Caco-2 (cell line): ENCODE results near the gene TIMM22. TPM values are rescaled to one million over a fixed set of nuclear protein-coding genes. Genes with fewer than 3 reads are reported as not detected.

Experiments used
- BruUV-seq: library from RNA; stranded (reverse); fragments of 400-500 nt; replicated peaks from 2 replicates; lab custom pipeline; 2021; lab: Mats Ljungman, UMichigan
- CTCF ChIA-PET: fragments of 300-600 bp; sonication (Branson Sonifier 250); formaldehyde crosslinking; loops from one replicate; lab custom pipeline; 2022; ENCODE audit warnings: antibody characterized with exemption; lab: Charles Lee
- POLR2A ChIA-PET: fragments of 300-600 bp; sonication (Branson Sonifier 250); formaldehyde crosslinking; loops from one replicate; lab custom pipeline; 2022; ENCODE audit warnings: antibody characterized with exemption; lab: Charles Lee
- DNase-seq, 2 experiments: peaks; one replicate each; pipeline versions ENCODE4 v3.0.0 to v3.0.0-alpha.2; 2020 to 2022
- H3K27me3 ChIP-seq: replicated peaks from 2 replicates; pipeline ENCODE4 v1.6.0; 2011; ENCODE audit warnings: low read length; ENCODE audit not compliant: control insufficient read depth, insufficient read depth
- H3K36me3 ChIP-seq: 2 replicates; pipeline ENCODE4 v1.5.1; 2011; ENCODE audit warnings: low read length; ENCODE audit not compliant: control insufficient read depth, insufficient read depth
- H3K4me1 ChIP-seq: fragments of 250-450 bp; sonication (Bioruptor Pico); 2 replicates; pipeline ENCODE4 v1.5.1; 2020; ENCODE audit warnings: mild to moderate bottlenecking
- H3K4me3 ChIP-seq: 2 replicates; pipeline ENCODE4 v1.5.1; 2011; ENCODE audit warnings: low read depth, mild to moderate bottlenecking, control low read depth, low read length
- H3K9me3 ChIP-seq: fragments of 250-450 bp; sonication (Bioruptor Pico); 2 replicates; pipeline ENCODE4 v1.5.1; 2020; ENCODE audit warnings: mild to moderate bottlenecking, moderate library complexity
- H3K27ac Mint-ChIP-seq: one replicate; pipeline ENCODE4 v1.8.0; 2022; ENCODE audit warnings: mixed read lengths; ENCODE audit not compliant: unreplicated experiment
- H3K27me3 Mint-ChIP-seq: one replicate; pipeline ENCODE4 v1.8.0; 2022; ENCODE audit warnings: mixed read lengths; ENCODE audit not compliant: insufficient read depth, unreplicated experiment
- H3K36me3 Mint-ChIP-seq: one replicate; pipeline ENCODE4 v1.8.0; 2022; ENCODE audit warnings: mild to moderate bottlenecking, mixed read lengths; ENCODE audit not compliant: insufficient read depth, unreplicated experiment
- H3K4me1 Mint-ChIP-seq: one replicate; pipeline ENCODE4 v1.8.0; 2022; ENCODE audit warnings: low read depth, mixed read lengths; ENCODE audit not compliant: unreplicated experiment
- H3K4me3 Mint-ChIP-seq: one replicate; pipeline ENCODE4 v1.8.0; 2022; ENCODE audit warnings: mild to moderate bottlenecking, moderate library complexity, mixed read lengths; ENCODE audit not compliant: unreplicated experiment
- H3K9me3 Mint-ChIP-seq: one replicate; pipeline ENCODE4 v1.8.0; 2022; ENCODE audit warnings: mixed read lengths; ENCODE audit not compliant: unreplicated experiment
- intact Hi-C: fragments of 100-400 bp; cut with micrococcal nuclease; formaldehyde crosslinking; loops from one replicate; pipeline ENCODE4 v1.10.0; 2022; ENCODE audit not compliant: unreplicated experiment
- total RNA-seq: library from RNA; stranded (reverse); gene quantifications from 2 replicates; pipeline ENCODE4 v1.2.3, GENCODE V29; 2022
- TF ChIP-seq, protein P1 (sequence below), 2 experiments: fragments of 200-600 bp in 1 of 2; IDR thresholded peaks; 1 replicate in 1 of 2; 2 replicates in 1 of 2; pipeline versions ENCODE4 v1.5.1 to v1.8.0; 2011 to 2022; ENCODE audit warnings: antibody characterized with exemption in 1 of 2, control low read depth in 1 of 2, inconsistent platforms in 1 of 2, low read depth in 1 of 2, low read length in 1 of 2, mild to moderate bottlenecking in 1 of 2, moderate library complexity in 1 of 2; ENCODE audit not compliant: insufficient read depth in 1 of 2, severe bottlenecking in 1 of 2, unreplicated experiment in 1 of 2

Gene TIMM22
- total RNA-seq, 1 experiment from 2014 or later = 20.6 TPM

DNA sequence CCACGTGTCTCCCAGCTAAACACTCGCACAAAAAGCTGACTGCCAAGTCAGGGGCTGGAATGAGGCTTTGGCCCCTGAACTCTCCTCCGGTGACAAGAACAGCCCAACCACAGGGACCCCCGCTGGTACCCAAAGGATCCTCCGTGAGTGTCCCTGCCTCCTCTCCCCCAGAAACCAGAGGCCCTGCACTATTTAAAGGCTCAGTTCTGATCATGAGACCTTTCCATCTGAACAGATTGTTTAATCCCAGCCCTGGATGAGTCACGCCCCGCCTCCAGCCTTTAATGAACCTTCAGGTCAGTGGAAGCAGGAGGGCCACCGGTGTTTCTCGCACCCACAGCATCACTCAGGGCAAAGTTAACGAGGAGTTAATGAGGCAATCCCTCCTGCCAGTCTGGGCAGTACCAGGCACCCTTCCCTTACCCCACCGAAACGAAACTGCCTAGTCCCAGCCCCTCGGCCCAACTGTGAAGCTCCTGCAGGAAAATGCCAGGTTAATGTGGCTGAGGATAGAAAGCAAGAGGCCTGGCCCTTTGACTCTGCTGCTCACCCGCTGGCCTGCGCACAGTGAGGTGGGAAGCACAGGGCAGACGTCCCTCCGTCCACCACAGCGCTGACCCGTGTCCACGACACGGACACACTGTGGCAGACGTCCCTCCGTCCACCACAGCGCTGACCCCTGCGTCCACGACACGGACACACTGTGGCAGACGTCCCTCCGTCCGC, 32.4 kb downstream of the TIMM22 start:
- POLR2A ChIA-PET = no interaction called here
- Histone ChIP-seq H3K36me3 (no peaks in the 10 kb centered on the region), H3K27me3 (no peaks in the 10 kb centered on the region), H3K9me3 (no peaks in the 10 kb centered on the region), H3K4me1 (no peaks in the 10 kb centered on the region), H3K4me3 (no peak overlapping the region)
- Mint-ChIP-seq H3K27me3 (no peaks in the 10 kb centered on the region), H3K9me3 (no peaks in the 10 kb centered on the region), H3K4me1 (no peaks in the 10 kb centered on the region), H3K4me3 (no peak overlapping the region), H3K27ac (no peak overlapping the region), H3K36me3 (peaks cover 15% of the 10 kb centered on the region)
- TF ChIP-seq, protein P1, sequence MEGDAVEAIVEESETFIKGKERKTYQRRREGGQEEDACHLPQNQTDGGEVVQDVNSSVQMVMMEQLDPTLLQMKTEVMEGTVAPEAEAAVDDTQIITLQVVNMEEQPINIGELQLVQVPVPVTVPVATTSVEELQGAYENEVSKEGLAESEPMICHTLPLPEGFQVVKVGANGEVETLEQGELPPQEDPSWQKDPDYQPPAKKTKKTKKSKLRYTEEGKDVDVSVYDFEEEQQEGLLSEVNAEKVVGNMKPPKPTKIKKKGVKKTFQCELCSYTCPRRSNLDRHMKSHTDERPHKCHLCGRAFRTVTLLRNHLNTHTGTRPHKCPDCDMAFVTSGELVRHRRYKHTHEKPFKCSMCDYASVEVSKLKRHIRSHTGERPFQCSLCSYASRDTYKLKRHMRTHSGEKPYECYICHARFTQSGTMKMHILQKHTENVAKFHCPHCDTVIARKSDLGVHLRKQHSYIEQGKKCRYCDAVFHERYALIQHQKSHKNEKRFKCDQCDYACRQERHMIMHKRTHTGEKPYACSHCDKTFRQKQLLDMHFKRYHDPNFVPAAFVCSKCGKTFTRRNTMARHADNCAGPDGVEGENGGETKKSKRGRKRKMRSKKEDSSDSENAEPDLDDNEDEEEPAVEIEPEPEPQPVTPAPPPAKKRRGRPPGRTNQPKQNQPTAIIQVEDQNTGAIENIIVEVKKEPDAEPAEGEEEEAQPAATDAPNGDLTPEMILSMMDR (IDR thresholded peaks at IDR 0.05; ENCODE audit: insufficient read depth in 1 of 2, low read depth in 1 of 2, low read length in 1 of 2, severe bottlenecking in 1 of 2, unreplicated experiment in 1 of 2) = no peak
- BruUV-seq = no TSS peak
- intact Hi-C loops = no loop called here
- CTCF ChIA-PET = no interaction called here
- DNase-seq = no peak

DNA sequence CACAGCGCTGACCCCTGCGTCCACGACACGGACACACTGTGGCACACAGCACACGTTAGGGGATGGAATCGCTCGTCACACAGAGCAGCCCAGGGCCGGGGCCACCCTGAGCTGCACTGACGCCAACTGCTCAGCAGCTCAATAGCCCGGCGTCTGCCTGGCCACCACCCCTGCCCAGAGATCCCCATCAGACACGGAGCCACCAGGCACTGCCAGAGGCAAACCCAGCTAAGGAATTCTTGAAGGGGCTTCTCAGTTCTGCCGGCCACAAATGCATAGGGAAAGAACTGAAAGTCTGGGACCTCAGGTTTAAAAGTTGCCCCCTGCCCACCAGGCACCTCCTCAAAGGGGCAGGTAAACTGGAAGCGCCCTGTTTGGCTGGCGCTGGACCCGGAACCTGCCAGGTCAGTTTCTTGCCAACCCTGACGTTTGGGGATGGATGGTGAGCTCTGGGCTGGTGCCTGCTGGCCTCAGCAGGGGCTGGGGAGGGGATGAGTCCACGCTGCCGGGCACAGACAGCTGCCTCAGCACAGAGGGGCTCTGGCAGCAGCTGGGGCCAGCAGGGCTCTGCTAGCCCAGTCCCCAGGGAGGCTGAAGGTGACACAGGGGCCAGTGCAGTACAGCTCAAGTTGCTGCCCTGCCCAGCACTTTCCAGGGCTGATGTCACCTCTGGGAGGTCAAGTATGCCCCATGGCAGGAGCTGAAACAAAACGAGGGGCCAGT, 33.2 kb downstream of the TIMM22 start:
- intact Hi-C loops = no loop called here
- no TSS peak for BruUV-seq
- no peaks in the 10 kb centered on the region for H3K4me1 ChIP-seq
- no peaks in the 10 kb centered on the region for H3K36me3 ChIP-seq
- TF ChIP-seq, protein P1 (IDR thresholded peaks at IDR 0.05; ENCODE audit: insufficient read depth in 1 of 2, low read depth in 1 of 2, low read length in 1 of 2, severe bottlenecking in 1 of 2, unreplicated experiment in 1 of 2) = no peak
- DNase-seq = no peak
- no peaks in the 10 kb centered on the region for H3K27me3 Mint-ChIP-seq
- ChIA-PET POLR2A (no interaction called here), CTCF (no interaction called here)
- no peak overlapping the region for H3K4me3 ChIP-seq
- peaks cover 15% of the 10 kb centered on the region for H3K36me3 Mint-ChIP-seq
- no peaks in the 10 kb centered on the region for H3K27me3 ChIP-seq
- no peaks in the 10 kb centered on the region for H3K4me1 Mint-ChIP-seq
- H3K4me3 Mint-ChIP-seq = no peak overlapping the region
- H3K9me3 ChIP-seq = no peaks in the 10 kb centered on the region
- H3K9me3 Mint-ChIP-seq = no peaks in the 10 kb centered on the region
- H3K27ac Mint-ChIP-seq = no peak overlapping the region

DNA sequence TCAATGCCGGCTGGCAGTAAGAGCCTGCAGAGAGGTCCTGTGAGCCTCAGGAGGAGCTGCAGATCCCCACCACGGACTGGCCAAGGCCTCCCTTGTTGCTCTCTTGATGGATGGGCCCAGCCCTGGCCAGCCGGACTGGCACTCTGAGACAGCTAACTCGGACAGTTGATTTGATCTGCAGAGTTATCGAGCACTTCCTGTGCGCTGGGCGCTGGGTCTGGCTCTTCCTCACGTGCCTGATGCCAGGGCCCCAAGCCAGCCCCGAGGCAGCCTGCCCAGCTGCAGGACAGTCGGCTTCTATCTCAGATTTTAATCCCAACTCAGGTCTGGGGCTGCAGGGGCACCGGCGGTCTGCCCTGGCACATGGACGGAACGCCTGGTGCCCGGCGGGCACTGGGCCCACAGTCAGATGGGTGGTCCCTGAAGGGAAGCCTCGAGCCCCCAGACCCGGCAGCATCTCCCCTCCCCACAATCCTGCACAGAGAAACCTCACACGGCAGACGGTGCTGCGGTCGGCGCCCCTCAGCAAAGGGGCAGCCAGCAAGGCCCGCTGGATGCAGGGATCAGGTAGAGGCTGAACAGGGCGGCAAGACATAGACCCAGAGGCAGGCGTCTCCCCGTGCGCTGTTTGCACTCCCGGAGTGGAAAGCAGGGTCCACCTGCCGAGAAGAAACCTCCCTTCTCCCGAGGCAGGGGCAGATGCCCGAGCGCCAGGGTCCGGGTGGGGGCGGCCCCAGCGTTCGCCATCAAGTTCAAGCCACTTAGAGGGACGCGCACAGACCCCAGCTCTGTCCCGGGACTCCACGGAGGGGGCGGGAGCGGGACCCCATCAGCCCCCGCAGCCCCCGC, 34.0 kb downstream of the TIMM22 start:
- no TSS peak for BruUV-seq
- POLR2A ChIA-PET = no interaction called here
- TF ChIP-seq, protein P1 (IDR thresholded peaks at IDR 0.05; ENCODE audit: insufficient read depth in 1 of 2, low read depth in 1 of 2, low read length in 1 of 2, severe bottlenecking in 1 of 2, unreplicated experiment in 1 of 2) = no peak
- intact Hi-C loops = no loop called here
- Histone ChIP-seq H3K9me3 (no peaks in the 10 kb centered on the region), H3K27me3 (no peaks in the 10 kb centered on the region), H3K4me1 (no peaks in the 10 kb centered on the region), H3K36me3 (no peaks in the 10 kb centered on the region), H3K4me3 (no peak overlapping the region)
- Mint-ChIP-seq H3K9me3 (no peaks in the 10 kb centered on the region), H3K27ac (no peak overlapping the region), H3K4me1 (no peaks in the 10 kb centered on the region), H3K27me3 (no peaks in the 10 kb centered on the region), H3K4me3 (no peak overlapping the region), H3K36me3 (peaks cover 8% of the 10 kb centered on the region)
- no peak for DNase-seq
- CTCF ChIA-PET = no interaction called here
